HG03558 (cell line): ENCODE data around the gene PLEKHA4.
"Not testable (repeated sequence)": the region's sequence is repeated elsewhere in the genome, so short reads cannot be mapped to it uniquely, and the experiment has no call there.

ENCODE experiments used
- ATAC-seq: cut with Tn5 transposase; IDR thresholded peaks from one replicate; pipeline ENCODE4 v1.9.1; 2021; ENCODE audit warnings: moderate number of reproducible peaks; ENCODE audit not compliant: unreplicated experiment; ENCODE audit errors: extremely low read depth

Gene PLEKHA4

DNA sequence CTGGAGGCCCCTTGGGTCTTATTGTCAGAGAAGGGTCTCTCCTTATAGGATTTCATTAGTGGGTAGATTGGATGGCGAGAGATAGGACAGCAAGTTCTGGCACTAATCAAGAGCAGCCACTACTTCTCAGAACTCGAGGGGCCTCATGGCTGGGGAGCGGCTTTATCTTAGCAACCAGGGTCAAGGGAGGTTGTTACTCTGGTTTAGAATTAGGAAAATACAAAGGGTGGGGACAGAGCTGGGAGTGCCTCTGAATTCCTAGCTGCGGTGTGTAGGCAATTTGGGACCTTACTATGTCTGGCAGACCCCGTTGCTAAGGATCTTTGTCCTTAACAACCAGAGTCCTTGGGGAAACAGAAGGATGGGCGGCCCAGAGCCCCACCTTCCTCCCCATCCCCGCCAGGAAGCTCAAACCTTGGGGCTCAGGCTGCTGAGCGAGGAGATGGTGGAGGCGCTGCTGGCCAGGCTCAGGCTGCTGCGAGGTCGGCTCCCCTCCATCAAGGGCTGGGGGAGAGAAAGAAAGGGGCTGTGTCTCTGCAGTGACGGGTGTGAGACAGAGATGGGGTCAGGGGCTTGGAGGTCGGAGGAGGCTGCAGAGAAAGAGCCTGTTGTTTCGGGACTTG, 1.2 kb downstream of the PLEKHA4 start:
- ATAC-seq: no peak

DNA sequence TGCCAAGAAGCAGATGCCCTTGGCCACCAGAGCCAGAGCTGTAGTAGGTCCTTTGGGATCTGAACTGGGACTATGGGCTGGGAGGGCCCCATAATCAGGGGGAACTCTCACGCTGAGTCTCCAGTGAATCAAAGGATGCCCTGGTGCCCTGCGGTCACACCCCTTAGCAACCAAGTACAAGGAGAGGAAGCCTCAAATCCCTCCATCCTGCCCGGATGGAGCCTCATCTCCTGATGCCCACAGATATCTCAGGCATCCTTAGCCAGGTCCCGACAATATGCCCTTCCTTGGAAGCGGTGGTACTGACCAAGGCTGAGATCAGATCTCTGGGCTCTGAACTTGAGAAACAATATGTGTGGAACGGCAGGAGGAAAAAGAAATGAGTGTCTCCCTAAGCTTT, 1.7 kb downstream of the PLEKHA4 start:
- ATAC-seq: no peak

DNA sequence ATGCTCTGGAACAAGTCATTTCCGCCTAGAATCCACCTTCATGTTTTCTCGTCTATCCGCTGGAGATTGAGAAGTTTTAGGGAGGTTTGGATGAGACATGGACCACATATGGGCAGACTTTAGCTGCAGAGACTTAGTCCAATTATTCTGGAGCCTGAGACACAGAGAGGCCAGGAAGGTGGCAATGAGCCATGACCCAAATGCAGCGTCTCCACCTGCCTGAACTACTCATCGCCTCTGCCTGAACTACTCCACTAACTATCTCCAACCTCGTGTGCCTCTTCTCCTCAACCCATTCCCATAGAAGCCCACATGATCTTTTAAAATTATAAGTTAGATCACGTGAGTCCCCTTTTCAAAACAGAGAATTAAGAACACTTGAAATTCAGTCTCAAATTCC, 5.6 kb downstream of the PLEKHA4 start:
- ATAC-seq: no peak

DNA sequence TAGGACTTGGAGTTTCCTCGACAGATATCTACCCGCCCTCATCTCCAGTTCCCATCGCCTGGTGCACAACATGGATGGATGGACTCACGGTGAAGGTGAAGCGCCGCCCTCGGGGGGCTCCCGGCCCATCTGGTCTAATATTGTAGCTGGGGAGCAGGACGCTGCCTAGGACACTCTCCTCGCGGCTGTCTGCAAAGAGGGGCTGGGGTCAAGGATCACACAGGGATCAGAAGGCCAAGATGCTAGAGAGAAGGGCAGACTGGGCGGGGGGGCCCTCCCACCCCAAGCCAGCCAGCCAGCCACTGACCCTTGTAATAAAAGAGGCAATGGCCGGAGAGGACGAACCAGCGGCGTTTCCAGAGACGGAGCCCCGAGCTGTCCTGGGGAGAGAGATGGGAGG, 7.1 kb downstream of the PLEKHA4 start:
- ATAC-seq: no peak

DNA sequence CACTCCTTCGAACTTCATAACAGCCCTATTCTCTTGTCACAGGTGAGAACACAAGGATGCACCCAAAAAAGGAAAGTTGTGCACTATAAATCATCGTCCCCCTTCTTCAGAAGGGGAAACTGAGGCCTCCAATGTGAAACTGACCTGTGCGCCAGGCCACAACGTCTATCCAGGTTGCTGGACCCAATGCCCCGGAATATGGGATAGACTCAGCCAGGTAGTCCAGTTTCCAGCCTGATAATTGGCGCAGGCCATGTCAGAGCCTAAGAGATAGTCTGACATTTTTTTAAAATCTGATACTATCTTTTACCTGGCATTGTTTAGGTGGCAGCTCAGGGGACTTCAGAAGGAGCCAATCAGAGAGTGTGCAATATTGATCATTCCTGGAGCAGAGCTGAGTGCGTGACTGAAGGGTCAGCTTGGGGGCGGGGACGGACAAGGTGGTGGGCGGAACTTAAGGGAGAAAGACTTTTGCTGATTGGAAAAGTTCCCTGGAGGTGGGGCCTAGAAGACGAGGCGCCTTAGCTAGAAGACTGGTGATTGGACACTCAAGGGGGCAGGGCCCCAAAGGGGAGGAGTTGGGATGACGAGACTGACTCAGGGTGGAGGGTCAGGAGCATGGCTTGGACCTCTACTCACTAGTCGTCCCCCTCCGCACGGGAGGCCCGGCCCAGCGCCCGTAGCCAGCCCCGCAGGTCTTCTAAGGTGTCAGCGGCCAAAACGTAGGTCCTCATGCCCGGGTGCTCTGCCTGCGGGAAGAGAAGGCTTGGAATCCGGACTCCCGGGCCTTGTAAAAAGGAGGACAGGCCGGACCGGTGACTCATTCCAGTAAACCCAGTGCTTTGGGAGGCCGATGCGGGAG, 8.5 kb downstream of the PLEKHA4 start:
- ATAC-seq: no peak

DNA sequence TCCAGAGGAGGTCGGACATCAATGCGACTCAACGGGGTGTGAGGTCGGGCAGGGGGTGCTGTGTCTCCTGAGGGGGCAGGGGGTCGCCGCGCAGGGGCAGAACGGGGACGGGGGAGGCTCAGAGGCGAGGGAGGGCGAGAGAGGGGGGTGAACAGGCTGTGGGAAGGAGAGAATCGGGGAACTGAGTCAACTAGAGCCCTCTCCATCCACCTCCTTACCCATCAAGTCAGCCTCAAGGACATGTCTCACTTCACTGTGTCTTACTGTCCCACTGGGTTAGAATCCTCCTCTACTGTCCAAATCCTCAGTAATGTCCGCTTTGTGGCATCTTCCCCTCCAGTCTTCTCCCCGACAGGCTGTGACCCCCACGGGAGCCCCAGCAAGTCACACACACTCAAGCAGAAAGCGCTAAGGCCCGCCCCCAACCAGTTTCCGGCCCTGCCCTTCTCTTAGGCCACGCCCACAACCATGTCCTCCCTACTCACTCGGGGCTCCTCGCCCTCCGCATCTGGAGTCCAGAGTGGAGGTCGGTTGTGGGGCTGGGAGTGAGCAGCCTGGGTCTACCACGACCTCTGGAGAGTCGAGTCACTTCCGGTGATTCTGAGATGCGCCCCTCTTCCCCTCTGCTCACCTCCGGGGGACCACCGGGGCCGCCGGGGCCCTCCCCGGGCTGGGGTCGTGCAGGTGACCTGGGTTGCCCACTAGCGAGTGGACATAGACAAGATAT, 9.3 kb downstream of the PLEKHA4 start:
- no peak for ATAC-seq

DNA sequence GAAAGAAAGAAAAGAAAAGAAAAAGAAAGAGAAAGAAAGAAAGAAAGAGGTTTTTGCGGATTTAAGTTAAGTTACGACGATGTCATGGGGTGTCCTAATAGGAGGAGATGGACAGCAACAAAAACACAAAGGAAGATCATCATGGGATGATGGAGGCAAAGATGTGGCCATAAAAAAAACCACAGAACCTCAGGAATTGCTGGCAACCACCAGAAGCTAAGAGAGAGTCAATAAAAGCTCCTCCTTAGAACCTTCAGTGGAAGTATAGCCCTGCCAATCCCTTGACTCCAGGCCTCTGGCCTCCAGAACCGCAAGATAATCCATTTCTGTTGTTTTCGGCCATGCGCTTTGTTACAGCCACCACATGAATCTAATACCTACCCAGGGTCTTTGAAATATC, 11.5 kb downstream of the PLEKHA4 start:
- ATAC-seq: no peak

DNA sequence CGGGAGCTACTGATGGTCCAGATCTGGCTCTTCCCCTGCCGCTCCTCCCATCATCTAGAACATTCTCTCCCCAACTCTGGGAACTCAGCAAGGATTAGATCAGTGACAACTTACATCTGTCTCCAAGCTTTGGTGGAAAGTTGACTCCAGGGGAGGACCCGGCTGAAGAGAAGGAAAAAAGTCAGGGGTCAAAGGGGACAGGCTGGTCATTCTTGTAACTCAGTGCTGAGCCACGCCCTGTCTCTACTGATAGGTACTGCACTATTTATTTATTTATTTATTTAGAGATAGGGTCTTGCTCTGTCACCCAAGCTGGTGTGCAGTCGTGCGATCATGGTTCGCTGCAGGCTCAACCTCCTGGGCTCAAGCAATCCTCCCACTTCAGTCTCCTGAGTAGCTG, 14.3 kb downstream of the PLEKHA4 start:
- ATAC-seq: no peak

DNA sequence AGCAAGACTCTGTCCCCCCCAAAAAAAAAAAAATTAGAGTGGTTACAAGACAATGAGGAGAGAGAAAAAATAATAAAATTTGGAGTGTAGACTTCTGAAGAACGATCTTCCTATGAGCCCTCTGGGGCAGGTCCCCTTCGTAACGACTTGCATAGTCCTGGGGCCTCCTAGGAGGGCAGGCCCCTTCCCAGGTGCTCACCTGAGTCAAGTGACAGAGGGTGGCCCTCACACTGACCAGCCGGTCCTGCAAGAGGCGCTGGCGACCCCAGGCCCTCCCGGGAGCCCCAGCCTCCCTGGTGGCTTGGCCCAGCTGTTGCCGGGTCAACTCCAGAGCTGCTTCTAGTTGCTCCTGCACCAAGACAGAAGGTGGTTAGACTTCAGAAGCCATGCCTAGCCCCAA, 14.9 kb downstream of the PLEKHA4 start:
- ATAC-seq: no peak

DNA sequence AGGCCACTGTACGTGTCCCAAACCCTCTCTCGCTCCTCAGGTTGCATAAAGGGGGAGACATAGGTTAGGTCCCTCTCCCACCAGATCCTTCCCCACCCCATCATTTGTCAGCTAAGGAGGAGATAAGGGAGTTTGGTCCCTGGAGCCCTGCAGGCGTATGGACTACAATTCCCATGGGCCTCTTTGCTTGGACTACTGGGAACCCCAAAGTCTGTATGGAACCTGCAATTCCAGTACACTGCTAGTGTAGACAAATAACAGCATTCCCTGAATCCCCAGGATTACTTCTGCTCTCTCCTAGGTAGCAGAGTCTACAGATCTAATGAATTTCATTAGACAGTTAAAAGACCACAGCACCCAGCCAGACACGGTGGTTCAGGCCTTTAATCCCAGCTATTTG, 16.1 kb downstream of the PLEKHA4 start:
- no peak for ATAC-seq

DNA sequence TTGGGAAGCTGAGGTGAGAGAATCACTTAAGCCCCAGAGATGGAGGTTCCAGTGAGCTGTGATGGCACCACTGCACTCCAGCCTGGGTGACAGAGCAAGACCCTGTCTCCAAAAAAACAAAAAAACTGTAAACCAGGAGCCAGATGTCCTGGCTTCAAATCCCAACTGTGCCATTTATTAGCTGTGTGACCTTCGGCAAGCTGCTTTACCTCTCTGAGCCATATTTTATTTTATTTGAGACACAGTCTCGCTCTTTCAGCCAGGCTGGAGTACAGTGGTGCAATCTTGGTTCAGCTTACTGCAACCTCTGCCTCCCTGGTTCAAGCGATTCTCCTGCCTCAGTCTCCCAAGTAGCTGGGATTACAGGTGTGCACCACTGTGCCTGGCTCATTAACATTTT, 21.8 kb downstream of the PLEKHA4 start:
- not testable (repeated sequence) for ATAC-seq

DNA sequence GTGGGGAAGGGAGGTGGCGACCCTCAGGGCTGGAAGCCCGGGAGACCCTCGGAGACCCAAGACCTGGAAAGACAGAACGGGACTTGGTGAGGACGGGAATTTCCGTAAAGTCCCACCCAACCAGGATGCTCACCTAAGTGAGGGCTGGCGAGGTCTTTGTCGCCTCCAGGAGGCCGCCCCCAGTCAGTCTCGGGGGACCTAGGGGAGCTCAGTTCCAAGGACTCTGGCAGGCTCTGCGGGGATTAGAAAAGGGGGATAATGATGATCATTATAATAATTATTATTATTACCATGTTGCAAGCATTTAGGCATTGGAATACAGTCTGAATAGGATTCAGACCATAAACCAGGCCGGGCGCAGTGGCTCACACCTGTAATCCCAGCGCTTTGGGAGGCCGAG, 23.0 kb downstream of the PLEKHA4 start:
- ATAC-seq: no peak

DNA sequence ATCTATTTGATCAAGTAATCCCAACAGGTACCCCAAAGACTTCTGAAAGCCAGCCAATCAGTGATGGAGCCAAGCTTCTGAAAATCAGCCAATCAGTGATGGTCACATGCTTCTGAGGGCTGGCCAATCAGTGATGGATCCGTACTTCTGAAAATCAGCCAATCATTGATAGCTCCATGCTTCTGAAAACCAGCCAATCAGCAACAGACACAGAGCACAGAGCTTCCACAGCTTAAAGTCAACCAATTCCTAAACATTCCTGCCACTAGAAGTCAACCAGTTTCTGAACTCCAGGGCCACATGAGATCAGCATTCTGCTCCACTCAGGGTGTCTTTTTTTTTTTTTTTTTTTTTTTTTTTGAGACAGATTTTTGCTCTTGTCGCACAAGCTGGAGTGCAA, 23.9 kb downstream of the PLEKHA4 start:
- ATAC-seq: no peak

DNA sequence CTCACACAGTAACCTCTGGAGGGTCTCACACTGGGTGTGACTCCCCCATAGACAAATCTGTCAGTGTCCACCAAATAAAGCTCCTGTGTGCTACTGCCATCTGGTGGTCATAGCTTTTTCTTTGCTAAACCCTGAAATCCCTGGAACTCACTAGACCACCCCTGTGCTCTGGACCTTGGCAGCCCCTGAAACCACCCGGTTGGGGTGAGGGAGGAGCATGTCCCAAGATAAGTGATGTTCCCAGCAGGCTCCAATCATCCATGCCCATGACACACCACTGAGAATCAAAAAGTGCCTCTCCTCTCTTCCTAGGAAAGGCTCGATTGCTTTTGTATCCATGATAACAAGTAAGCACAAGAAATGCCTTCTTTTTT, 25.6 kb downstream of the PLEKHA4 start:
- ATAC-seq: no peak

DNA sequence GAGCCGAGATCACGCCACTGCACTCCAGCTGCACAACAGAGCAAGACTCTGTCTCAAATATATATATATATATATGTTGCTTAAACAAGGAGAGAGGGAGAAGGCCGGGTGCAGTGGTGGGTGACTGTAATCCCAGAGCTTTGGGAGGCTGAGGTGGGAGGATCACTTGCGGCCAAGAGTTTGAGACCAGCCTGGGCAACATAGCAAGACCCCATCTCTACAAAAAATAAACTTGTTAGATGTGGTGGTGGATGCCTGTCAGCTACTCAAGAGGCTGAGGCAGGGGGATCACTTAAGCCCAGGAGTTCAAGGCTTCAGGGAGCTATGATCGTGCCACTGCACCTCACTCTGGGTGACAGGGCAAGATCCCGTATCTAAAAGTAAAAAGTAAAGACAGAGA, 26.8 kb downstream of the PLEKHA4 start:
- ATAC-seq: no peak

DNA sequence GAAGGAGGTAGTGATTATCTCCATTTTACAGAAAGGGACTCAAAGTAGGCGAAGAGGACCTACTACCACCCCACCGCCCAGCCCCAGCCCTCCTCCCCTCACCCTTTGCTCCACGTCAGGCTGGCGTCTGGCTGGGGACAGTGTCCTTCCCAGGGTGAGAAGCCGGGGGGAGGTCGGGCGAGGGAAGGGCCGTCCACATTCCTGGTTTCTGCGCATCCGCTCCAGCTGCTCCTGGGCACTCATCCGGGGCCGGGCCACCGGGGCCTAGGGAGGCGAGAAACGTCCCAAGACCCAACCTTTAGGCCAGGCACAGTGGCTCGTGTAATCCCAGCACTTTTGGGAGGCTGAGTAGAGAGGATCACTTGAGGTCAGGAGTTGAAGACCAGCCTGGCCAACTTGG, 27.4 kb downstream of the PLEKHA4 start:
- no peak for ATAC-seq

DNA sequence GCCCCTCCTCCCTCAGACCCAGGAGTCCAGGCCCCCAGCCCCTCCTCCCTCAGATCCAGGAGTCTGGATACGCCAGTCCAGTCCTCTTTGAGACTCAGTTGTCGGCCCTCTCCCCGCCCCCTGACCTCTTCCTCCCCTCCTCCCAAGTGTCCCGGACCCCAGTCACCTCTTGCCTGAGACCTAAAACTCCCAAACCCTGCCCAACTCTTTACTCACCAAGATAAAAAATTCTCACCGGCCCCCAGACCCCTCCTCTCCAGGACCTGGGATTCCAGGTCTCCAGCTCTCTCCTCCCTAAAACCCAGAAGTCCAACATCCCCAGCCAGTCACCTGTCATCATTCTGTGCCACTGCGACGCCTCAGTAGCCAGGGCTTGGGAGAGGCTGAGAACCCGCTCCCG, 30.7 kb downstream of the PLEKHA4 start:
- no peak for ATAC-seq

DNA sequence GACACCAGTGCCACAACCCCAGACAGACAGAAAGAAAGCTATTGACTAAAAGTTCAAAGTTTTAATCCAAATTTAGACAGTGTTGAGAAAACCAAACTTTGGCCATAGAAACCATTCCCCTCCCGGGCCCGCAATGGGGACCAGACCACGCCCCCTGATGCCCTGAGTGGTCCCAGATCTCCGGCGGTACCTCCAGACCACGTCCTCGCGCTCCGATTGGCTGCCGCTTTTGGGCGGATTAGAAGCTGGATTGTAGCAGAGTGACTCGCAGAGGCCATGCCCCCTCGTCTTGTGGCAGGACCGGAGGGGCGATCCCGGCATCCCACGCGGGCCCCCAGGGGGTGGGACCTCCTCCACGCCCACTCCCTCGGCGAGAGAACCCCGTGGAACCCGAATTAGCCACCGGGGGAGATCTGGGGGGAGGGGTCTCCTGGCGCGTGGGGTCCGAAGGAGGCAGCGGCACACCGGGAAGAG, 31.3 kb downstream of the PLEKHA4 start:
- no peak for ATAC-seq

DNA sequence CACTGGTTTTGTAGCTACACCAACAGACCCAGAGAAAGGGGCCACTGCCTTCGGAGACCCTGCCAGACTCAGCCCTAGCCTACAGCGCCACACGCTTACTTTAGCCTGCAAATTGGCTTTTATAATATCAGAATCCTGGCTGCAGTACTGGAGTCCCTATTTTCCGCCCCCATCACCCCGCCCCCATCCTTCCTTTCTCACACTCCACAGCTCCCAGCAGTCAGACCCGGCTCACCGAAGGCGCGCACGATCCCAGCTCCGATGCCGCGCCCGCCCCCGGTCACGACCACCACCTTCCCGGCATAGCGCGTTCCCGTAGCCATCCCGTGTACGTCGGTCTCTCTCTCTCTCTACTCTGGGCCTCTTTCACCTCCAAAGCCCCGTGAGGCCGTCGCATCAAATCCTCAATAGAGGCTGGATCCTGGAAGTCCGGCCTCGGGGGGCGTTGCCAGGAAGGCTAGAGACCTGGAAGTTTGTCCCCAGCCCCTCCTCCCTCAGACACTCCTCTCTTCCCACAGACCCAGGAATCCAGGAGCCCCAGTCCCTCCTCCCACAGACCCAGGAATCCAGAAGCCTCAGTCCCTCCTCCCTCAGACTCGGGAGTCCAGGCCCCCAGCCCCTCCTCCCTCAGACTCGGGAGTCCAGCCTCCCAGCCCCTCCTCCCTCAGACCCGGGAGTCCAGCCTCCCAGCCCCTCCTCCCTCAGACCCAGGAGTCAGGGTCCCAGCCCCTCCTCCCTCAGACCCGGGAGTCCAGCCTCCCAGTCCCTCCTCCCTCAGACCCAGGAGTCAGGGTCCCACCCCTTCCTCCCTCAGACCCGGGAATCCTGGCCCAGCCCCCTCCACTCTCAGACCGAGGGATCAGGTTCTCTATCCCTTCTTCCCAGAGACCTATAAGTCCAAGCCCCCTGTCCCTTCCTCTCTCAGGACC, 32.1 kb downstream of the PLEKHA4 start, which contains the start of gene HSD17B14:
TSS of gene HSD17B14 (minus strand) at position 403 of the 929 bp plus-strand sequence. CDS start at position 323, 80 bp downstream.
- ATAC-seq: no peak

DNA sequence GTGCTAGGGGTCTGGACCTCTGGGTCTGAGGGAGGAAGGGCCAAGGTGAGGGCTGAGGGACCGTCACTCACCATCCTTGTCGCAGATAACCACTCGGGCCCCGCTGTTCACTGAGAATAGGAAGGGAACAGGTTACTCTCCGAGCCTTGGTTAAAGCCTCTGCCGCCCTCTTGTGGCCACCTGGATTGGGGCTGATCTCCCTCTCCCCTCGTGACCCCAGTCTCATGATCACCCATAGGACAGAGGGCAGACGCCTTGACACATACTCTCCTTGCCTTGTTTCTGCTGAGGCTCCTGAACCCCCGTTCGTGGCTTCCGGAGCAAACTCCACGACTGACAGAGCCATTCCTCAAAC, 32.7 kb downstream of the PLEKHA4 start:
- no peak for ATAC-seq
